AG04450 (cell line): Measurements from ENCODE around the gene ACOXL. TPM values are rescaled to one million over a fixed set of nuclear protein-coding genes. Genes with fewer than 3 reads are reported as not detected.

Experiments
- CTCF ChIA-PET: fragments of 300-600, 350-600 bp; formaldehyde crosslinking; extraction: SDS; loops from one replicate; lab custom pipeline; 2022; ENCODE audit warnings: antibody characterized with exemption, inconsistent platforms; lab: Charles Lee
- POLR2A ChIA-PET: fragments of 350-600 bp; formaldehyde crosslinking; extraction: SDS; loops from one replicate; lab custom pipeline; 2021; ENCODE audit warnings: antibody characterized with exemption, inconsistent platforms; lab: Yijun Ruan, JAX
- DNase-seq: peaks from one replicate; pipeline ENCODE4 v3.0.0-alpha.2; 2011; ENCODE audit warnings: low read depth, low spot score
- H3K27ac ChIP-seq: one replicate; pipeline ENCODE4 v1.5.1; 2012; ENCODE audit warnings: low read depth, low read length, control low read depth
- H3K27me3 ChIP-seq: one replicate; pipeline ENCODE4 v1.6.0; 2012; ENCODE audit warnings: low read length; ENCODE audit not compliant: control insufficient read depth, insufficient read depth
- H3K4me3 ChIP-seq: 2 replicates; pipeline ENCODE4 v1.5.1; 2011; ENCODE audit warnings: mild to moderate bottlenecking, low read depth, low read length, control low read depth
- H3K9me3 ChIP-seq: 2 replicates; pipeline ENCODE4 v1.5.1; 2012; ENCODE audit warnings: low read length; ENCODE audit not compliant: control insufficient read depth, insufficient read depth
- CTCF ChIP-seq: IDR thresholded peaks from 2 replicates; pipeline ENCODE4 v1.5.1; 2011; ENCODE audit warnings: low read depth, low read length, control low read depth, inconsistent platforms
- polyA plus RNA-seq: library from polyadenylated mRNA; depleted of rRNA; stranded (reverse); fragments of >200 nt; gene quantifications from 2 replicates; pipeline ENCODE4 v1.2.3, GENCODE V29; 2011

Gene ACOXL
- polyA plus RNA-seq, 1 experiment, result not detected

GRCh38 chr2:110983133-110983532 is 250.8 kb downstream of the ACOXL start:
- DNase-seq, result no peak
- POLR2A ChIA-PET, result no interaction called here
- Histone ChIP-seq H3K27ac (no peak overlapping the region), H3K4me3 (no peak overlapping the region), H3K27me3 (peaks cover 24% of the 10 kb centered on the region), H3K9me3 (no peaks in the 10 kb centered on the region)
- TF ChIP-seq CTCF, result no peak
- CTCF ChIA-PET, result no interaction called here

- peaks cover 11% of the 10 kb centered on the region for H3K27me3 ChIP-seq
- ChIA-PET POLR2A (no interaction called here), CTCF (no interaction called here)
- no peak for DNase-seq
- no peaks in the 10 kb centered on the region for H3K9me3 ChIP-seq
- no peak overlapping the region for H3K4me3 ChIP-seq
- H3K27ac ChIP-seq, result no peak overlapping the region
- no peak for TF ChIP-seq CTCF
These were observed 252.5 kb downstream of the ACOXL start for GRCh38 chr2:110984694-110985490.

GRCh38 chr2:110990440-110990839 is 258.1 kb downstream of the ACOXL start:
- ChIA-PET POLR2A (no interaction called here), CTCF (no interaction called here)
- no peak overlapping the region for H3K27ac ChIP-seq

GRCh38 chr2:110991911-110992310 is 259.5 kb downstream of the ACOXL start:
- Histone ChIP-seq H3K9me3 (no peaks in the 10 kb centered on the region), H3K4me3 (no peak overlapping the region), H3K27me3 (peaks cover 8% of the 10 kb centered on the region), H3K27ac (no peak overlapping the region)
- ChIA-PET CTCF (no interaction called here), POLR2A (no interaction called here)
- no peak for TF ChIP-seq CTCF
- DNase-seq, result no peak

More at GRCh38 chr2:110990440-110990839, 258.1 kb downstream of the ACOXL start:
- DNase-seq, result no peak
- no peak for TF ChIP-seq CTCF
- no peaks in the 10 kb centered on the region for H3K9me3 ChIP-seq
- H3K27me3 ChIP-seq, result peaks cover 2% of the 10 kb centered on the region
- H3K4me3 ChIP-seq, result no peak overlapping the region

- no peak for DNase-seq
- CTCF ChIA-PET, result no interaction called here
- Histone ChIP-seq H3K27ac (no peak overlapping the region), H3K9me3 (no peaks in the 10 kb centered on the region), H3K27me3 (peaks cover 11% of the 10 kb centered on the region), H3K4me3 (no peak overlapping the region)
- POLR2A ChIA-PET, result no interaction called here
- no peak for TF ChIP-seq CTCF
These were observed 260.5 kb downstream of the ACOXL start for GRCh38 chr2:110992886-110993285.
